Measurements from ENCODE around the gene NFATC1. TPM values are rescaled to one million over a fixed set of nuclear protein-coding genes. Genes with fewer than 3 reads are reported as not detected.

NFATC1 gene
- total and polyA plus RNA-seq, 2 experiments from 2014 or later, result 4.2 to 11.3 TPM

- Histone ChIP-seq H2AFZ (no peak overlapping the region), H3K27me3 (no peaks in the 10 kb centered on the region), H4K20me1 (ENCODE audit: insufficient read depth, poor library complexity, severe bottlenecking) (no peaks in the 10 kb centered on the region), H3K9me2 (replicated peaks; ENCODE audit: insufficient read depth) (no peaks in the 10 kb centered on the region), H3K4me3 (no peak overlapping the region), H3K27ac (no peak overlapping the region), H3K9me3 (ENCODE audit: low read depth) (no peaks in the 10 kb centered on the region), H3K4me2 (no peak overlapping the region), H3K79me2 (no peaks in the 10 kb centered on the region), H3K36me3 (replicated peaks; ENCODE audit: insufficient read depth, low read depth) (no peaks in the 10 kb centered on the region), H3K4me1 (ENCODE audit: insufficient read depth) (peaks cover 18% of the 10 kb centered on the region)
- TF ChIP-seq EZH2 (IDR thresholded peaks at IDR 0.05; ENCODE audit: borderline replicate concordance), result no peak
- no peak for TF ChIP-seq EZH2phosphoT487 (IDR thresholded peaks at IDR 0.05; ENCODE audit: low read depth, severe bottlenecking, unreplicated experiment)
- no peak for TF ChIP-seq CTCF (IDR thresholded peaks at IDR 0.05; ENCODE audit: poor library complexity)
- 91% methylated on average over 14 of the region's 15 CpGs for WGBS (ENCODE audit: low lambda C conversion rate, missing lambda C conversion rate)
- no peak for DNase-seq (ENCODE audit: low spot score)
Observed at GRCh38 chr18:79483971-79484491, 88.3 kb downstream of the NFATC1 start.

GRCh38 chr18:79484661-79485621 is 89.2 kb downstream of the NFATC1 start:
- H3K79me2 ChIP-seq, result no peaks in the 10 kb centered on the region
- no peak for TF ChIP-seq EZH2 (IDR thresholded peaks at IDR 0.05; ENCODE audit: borderline replicate concordance)
- no peak for TF ChIP-seq EZH2phosphoT487 (IDR thresholded peaks at IDR 0.05; ENCODE audit: low read depth, severe bottlenecking, unreplicated experiment)
- TF ChIP-seq CTCF (IDR thresholded peaks at IDR 0.05; ENCODE audit: poor library complexity), result no peak
- H4K20me1 ChIP-seq (ENCODE audit: insufficient read depth, poor library complexity, severe bottlenecking), result no peaks in the 10 kb centered on the region
- WGBS (ENCODE audit: low lambda C conversion rate, missing lambda C conversion rate), result 60% methylated on average over 35 of the region's 50 CpGs
- H3K9me2 ChIP-seq (replicated peaks; ENCODE audit: insufficient read depth), result no peaks in the 10 kb centered on the region
- H2AFZ ChIP-seq, result no peak overlapping the region
- H3K27me3 ChIP-seq, result no peaks in the 10 kb centered on the region
- no peak overlapping the region for H3K4me3 ChIP-seq
- no peaks in the 10 kb centered on the region for H3K36me3 ChIP-seq (replicated peaks; ENCODE audit: insufficient read depth, low read depth)
- H3K4me2 ChIP-seq, result peak overlapping the region; percentile 31
- DNase-seq (ENCODE audit: low spot score), result peak; percentile 69
- H3K4me1 ChIP-seq (ENCODE audit: insufficient read depth), result peaks cover 18% of the 10 kb centered on the region
- no peaks in the 10 kb centered on the region for H3K9me3 ChIP-seq (ENCODE audit: low read depth)
- H3K27ac ChIP-seq, result peak overlapping the region; percentile 71

GRCh38 chr18:79485788-79486355 is 90.1 kb downstream of the NFATC1 start:
- Histone ChIP-seq H2AFZ (no peak overlapping the region), H3K9me2 (replicated peaks; ENCODE audit: insufficient read depth) (no peaks in the 10 kb centered on the region), H3K9me3 (ENCODE audit: low read depth) (no peaks in the 10 kb centered on the region), H3K4me1 (ENCODE audit: insufficient read depth) (peaks cover 18% of the 10 kb centered on the region), H3K27ac (peak overlapping the region; percentile 71), H3K27me3 (no peaks in the 10 kb centered on the region), H3K4me2 (peak overlapping the region; percentile 31), H3K36me3 (replicated peaks; ENCODE audit: insufficient read depth, low read depth) (no peaks in the 10 kb centered on the region), H4K20me1 (ENCODE audit: insufficient read depth, poor library complexity, severe bottlenecking) (no peaks in the 10 kb centered on the region), H3K79me2 (no peaks in the 10 kb centered on the region), H3K4me3 (no peak overlapping the region)
- TF ChIP-seq CTCF (IDR thresholded peaks at IDR 0.05; ENCODE audit: poor library complexity) (no peak), EZH2phosphoT487 (IDR thresholded peaks at IDR 0.05; ENCODE audit: low read depth, severe bottlenecking, unreplicated experiment) (no peak), EZH2 (IDR thresholded peaks at IDR 0.05; ENCODE audit: borderline replicate concordance) (no peak)
- WGBS (ENCODE audit: low lambda C conversion rate, missing lambda C conversion rate), result 61% methylated on average over 16 of the region's 16 CpGs
- DNase-seq (ENCODE audit: low spot score), result peak; percentile 55
